Measurements from ENCODE around the gene ITPR2. TPM values are rescaled to one million over a fixed set of nuclear protein-coding genes. Genes with fewer than 3 reads are reported as not detected.

ITPR2 gene
- total and polyA plus RNA-seq, 2 of the 13 experiments (the other 11 are each of a cell fraction or from before 2014, with no cell fraction given), result 31.9 to 81.9 TPM

- TF ChIP-seq RBM22 (optimal IDR thresholded peaks at IDR 0.05; ENCODE audit: low read length) (peak; percentile 44), PCBP1 (IDR thresholded peaks at IDR 0.05; ENCODE audit: borderline replicate concordance, low read depth, low read length) (no peak)
- Histone ChIP-seq H2AFZ (ENCODE audit: low read length) (no peak overlapping the region), H3K4me3 (replicated peaks in 1 of 3; ENCODE audit: insufficient read depth in 1 of 3, low read depth in 2 of 3, low read length in 3 of 3) (no peak overlapping the region), H3K36me3 (replicated peaks in 1 of 2; ENCODE audit: control insufficient read depth in 1 of 2, insufficient read depth in 2 of 2, low read length in 2 of 2) (peaks cover 13 to 70% of the 10 kb centered on the region in 2 experiments), H3K4me1 (ENCODE audit: insufficient read depth, low read length) (no peaks in the 10 kb centered on the region), H3K9ac (ENCODE audit: insufficient read depth, low read depth, low read length) (no peak overlapping the region), H3K9me3 (ENCODE audit: low read length) (no peaks in the 10 kb centered on the region), H3K27ac (ENCODE audit: extremely low read length, insufficient read depth, low read length) (no peak overlapping the region), H3K27me3 (ENCODE audit: control insufficient read depth in 1 of 2, insufficient read depth in 2 of 2, low read length in 2 of 2) (no peaks in the 10 kb centered on the region), H3K79me2 (ENCODE audit: insufficient read depth, low read length) (no peaks in the 10 kb centered on the region), H4K20me1 (ENCODE audit: insufficient read depth, low read length) (no peaks in the 10 kb centered on the region), H3K4me2 (ENCODE audit: low read depth, low read length) (no peak overlapping the region)
- in situ Hi-C loops (cut with HindIII; ENCODE audit: extremely low pct_ligation_motif_present, low pct_unique_long_range_greater_than_20kb), result no loop called here
- ATAC-seq (no peak), FAIRE-seq (no peak), DNase-seq (ENCODE audit: low spot score) (no peak)
- CTCF ChIA-PET (ENCODE audit: low intra/inter-chr PET ratio, low total read pairs), result no interaction called here
- no TSS peak for BruUV-seq (replicated peaks)
- POLR2A ChIA-PET, result no interaction called here
- WGBS (ENCODE audit: low lambda C conversion rate), result 95% methylated on average over 4 of the region's 4 CpGs
- intact Hi-C loops (cut with micrococcal nuclease; ENCODE audit: unreplicated experiment), result no loop called here
Observed at GRCh38 chr12:26555139-26555538, 277.9 kb downstream of the ITPR2 start.

- no peaks in the 10 kb centered on the region for H3K4me1 ChIP-seq (ENCODE audit: insufficient read depth, low read length)
- no peak overlapping the region for H3K9ac ChIP-seq (ENCODE audit: insufficient read depth, low read depth, low read length)
- ChIA-PET POLR2A (no interaction called here), CTCF (ENCODE audit: low intra/inter-chr PET ratio, low total read pairs) (no interaction called here)
- WGBS (ENCODE audit: low lambda C conversion rate), result 99% methylated on average over 4 of the region's 4 CpGs
- no peaks in the 10 kb centered on the region for H3K9me3 ChIP-seq (ENCODE audit: low read length)
- H3K27me3 ChIP-seq (ENCODE audit: control insufficient read depth in 1 of 2, insufficient read depth in 2 of 2, low read length in 2 of 2), result no peaks in the 10 kb centered on the region
- no peak for TF ChIP-seq MBD4 (IDR thresholded peaks at IDR 0.05; ENCODE audit: borderline replicate concordance, low read length)
- no peaks in the 10 kb centered on the region for H3K79me2 ChIP-seq (ENCODE audit: insufficient read depth, low read length)
- H4K20me1 ChIP-seq (ENCODE audit: insufficient read depth, low read length), result no peaks in the 10 kb centered on the region
- FAIRE-seq (no peak), DNase-seq (ENCODE audit: low spot score) (no peak), ATAC-seq (no peak)
- intact Hi-C loops (cut with micrococcal nuclease; ENCODE audit: unreplicated experiment) (no loop called here), in situ Hi-C loops (cut with HindIII; ENCODE audit: extremely low pct_ligation_motif_present, low pct_unique_long_range_greater_than_20kb) (no loop called here)
- no peak overlapping the region for H3K4me2 ChIP-seq (ENCODE audit: low read depth, low read length)
- H2AFZ ChIP-seq (ENCODE audit: low read length), result no peak overlapping the region
- BruUV-seq (replicated peaks), result no TSS peak
- H3K27ac ChIP-seq (ENCODE audit: extremely low read length, insufficient read depth, low read length), result no peak overlapping the region
- peaks cover 13 to 63% of the 10 kb centered on the region in 2 experiments for H3K36me3 ChIP-seq (replicated peaks in 1 of 2; ENCODE audit: control insufficient read depth in 1 of 2, insufficient read depth in 2 of 2, low read length in 2 of 2)
- H3K4me3 ChIP-seq (replicated peaks in 1 of 3; ENCODE audit: insufficient read depth in 1 of 3, low read depth in 2 of 3, low read length in 3 of 3), result no peak overlapping the region
Observed at GRCh38 chr12:26554332-26554731, 278.7 kb downstream of the ITPR2 start.
